Activated CD8-positive, alpha-beta T cell treated with anti-CD3 and anti-CD28 coated beads for 36 hours (primary cell): ENCODE data around the gene RSRC1. TPM values are rescaled to one million over a fixed set of nuclear protein-coding genes. Genes with fewer than 3 reads are reported as not detected.

Experiments
- ATAC-seq: fragments of 200-7000 bp; cut with Tn5 transposase; one replicate; pipeline ENCODE4 v1.10.0; 2021; ENCODE audit warnings: mild to moderate bottlenecking, moderate library complexity
- CTCF ChIA-PET: fragments of 350-600 bp; sonication (Branson Sonifier 250); formaldehyde crosslinking; loops from one replicate; lab custom pipeline; 2021; ENCODE audit warnings: antibody characterized with exemption; lab: Charles Lee
- POLR2A ChIA-PET: fragments of 350-600 bp; sonication (Branson Sonifier 250); formaldehyde crosslinking; loops from one replicate; lab custom pipeline; 2021; ENCODE audit warnings: antibody characterized with exemption; lab: Charles Lee
- DNase-seq: peaks from one replicate; pipeline ENCODE4 v3.0.0-alpha.2; 2020
- H3K27ac Mint-ChIP-seq: one replicate; pipeline ENCODE4 v1.8.0; 2021; ENCODE audit warnings: mild to moderate bottlenecking, mixed read lengths
- H3K27me3 Mint-ChIP-seq: one replicate; pipeline ENCODE4 v1.8.0; 2021; ENCODE audit warnings: mixed read lengths
- H3K36me3 Mint-ChIP-seq: one replicate; pipeline ENCODE4 v1.8.0; 2021; ENCODE audit warnings: low read depth, mixed read lengths
- H3K4me1 Mint-ChIP-seq: one replicate; pipeline ENCODE4 v1.8.0; 2021; ENCODE audit warnings: low read depth, mixed read lengths
- H3K4me3 Mint-ChIP-seq: one replicate; pipeline ENCODE4 v1.8.0; 2021; ENCODE audit warnings: mild to moderate bottlenecking, moderate library complexity, mixed read lengths
- H3K9me3 Mint-ChIP-seq: one replicate; pipeline ENCODE4 v1.8.0; 2021; ENCODE audit warnings: mixed read lengths
- intact Hi-C: fragments of 100-400 bp; cut with micrococcal nuclease; formaldehyde crosslinking; loops from one replicate; pipeline ENCODE4 v1.10.0; 2022
- total RNA-seq, 2 experiments: library from RNA; stranded (reverse); gene quantifications; one replicate each; pipeline ENCODE4 v1.2.3, GENCODE V29; 2021
- TF ChIP-seq, protein P1 (sequence below): fragments of 200-600 bp; IDR thresholded peaks from one replicate; pipeline ENCODE4 v1.8.0; 2022; ENCODE audit warnings: antibody characterized with exemption, mild to moderate bottlenecking

The RSRC1 gene
- total RNA-seq, 2 experiments from 2014 or later, result 37.9 to 44.7 TPM

DNA sequence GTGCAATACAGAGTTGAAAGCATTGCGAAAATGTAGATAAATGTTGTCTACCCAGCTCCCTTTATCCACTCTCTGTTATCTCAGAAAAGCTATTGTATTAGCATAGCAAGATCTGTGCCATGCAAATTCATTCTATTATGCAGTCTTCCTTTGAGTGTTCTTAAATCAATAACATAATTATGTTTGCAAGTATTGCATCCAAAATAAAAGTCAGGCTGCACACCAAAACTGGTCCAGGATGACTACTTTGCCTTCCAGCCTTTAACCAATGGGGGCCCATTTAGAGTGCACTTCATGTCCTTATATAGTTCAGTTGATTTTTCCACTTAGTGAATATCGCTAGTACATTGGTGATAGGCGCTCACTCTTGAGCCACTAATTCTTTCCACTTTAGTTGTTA, 353.7 kb downstream of the RSRC1 start:
- POLR2A ChIA-PET, result no interaction called here
- CTCF ChIA-PET, result no interaction called here
- H3K4me1 Mint-ChIP-seq, result no peaks in the 10 kb centered on the region
- no peak for ATAC-seq
- no peak for DNase-seq
- peaks cover 1% of the 10 kb centered on the region for H3K36me3 Mint-ChIP-seq
- H3K27ac Mint-ChIP-seq, result no peak overlapping the region
- TF ChIP-seq, protein P1, sequence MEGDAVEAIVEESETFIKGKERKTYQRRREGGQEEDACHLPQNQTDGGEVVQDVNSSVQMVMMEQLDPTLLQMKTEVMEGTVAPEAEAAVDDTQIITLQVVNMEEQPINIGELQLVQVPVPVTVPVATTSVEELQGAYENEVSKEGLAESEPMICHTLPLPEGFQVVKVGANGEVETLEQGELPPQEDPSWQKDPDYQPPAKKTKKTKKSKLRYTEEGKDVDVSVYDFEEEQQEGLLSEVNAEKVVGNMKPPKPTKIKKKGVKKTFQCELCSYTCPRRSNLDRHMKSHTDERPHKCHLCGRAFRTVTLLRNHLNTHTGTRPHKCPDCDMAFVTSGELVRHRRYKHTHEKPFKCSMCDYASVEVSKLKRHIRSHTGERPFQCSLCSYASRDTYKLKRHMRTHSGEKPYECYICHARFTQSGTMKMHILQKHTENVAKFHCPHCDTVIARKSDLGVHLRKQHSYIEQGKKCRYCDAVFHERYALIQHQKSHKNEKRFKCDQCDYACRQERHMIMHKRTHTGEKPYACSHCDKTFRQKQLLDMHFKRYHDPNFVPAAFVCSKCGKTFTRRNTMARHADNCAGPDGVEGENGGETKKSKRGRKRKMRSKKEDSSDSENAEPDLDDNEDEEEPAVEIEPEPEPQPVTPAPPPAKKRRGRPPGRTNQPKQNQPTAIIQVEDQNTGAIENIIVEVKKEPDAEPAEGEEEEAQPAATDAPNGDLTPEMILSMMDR, result no peak
- no peaks in the 10 kb centered on the region for H3K27me3 Mint-ChIP-seq
- no peak overlapping the region for H3K4me3 Mint-ChIP-seq
- intact Hi-C loops, result no loop called here
- H3K9me3 Mint-ChIP-seq, result no peaks in the 10 kb centered on the region

DNA sequence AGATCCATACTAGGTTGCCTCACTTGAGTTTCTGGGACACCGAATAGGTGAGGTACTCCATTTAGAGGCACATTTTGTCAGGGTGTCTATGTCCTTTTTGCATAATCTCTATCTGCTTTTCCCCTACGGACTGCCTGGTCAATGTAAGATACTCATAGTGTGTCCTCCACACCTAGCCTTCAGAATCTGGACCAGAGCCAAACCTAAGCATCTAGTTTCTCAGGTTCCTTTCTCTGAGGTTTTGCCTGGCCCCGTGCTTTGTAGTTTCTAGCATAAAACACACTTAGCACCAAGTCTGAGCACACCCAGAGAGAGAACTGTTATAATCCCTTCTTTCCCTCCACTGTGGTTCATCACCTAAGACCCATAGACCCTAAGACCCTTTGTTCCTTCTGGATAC, 355.2 kb downstream of the RSRC1 start:
- peaks cover 1% of the 10 kb centered on the region for H3K36me3 Mint-ChIP-seq
- POLR2A ChIA-PET, result no interaction called here
- no peak overlapping the region for H3K27ac Mint-ChIP-seq
- H3K27me3 Mint-ChIP-seq, result no peaks in the 10 kb centered on the region
- ATAC-seq (no peak), DNase-seq (no peak)
- H3K4me3 Mint-ChIP-seq, result no peak overlapping the region
- CTCF ChIA-PET, result no interaction called here
- TF ChIP-seq, protein P1, result no peak
- intact Hi-C loops, result no loop called here
- H3K4me1 Mint-ChIP-seq, result no peaks in the 10 kb centered on the region
- no peaks in the 10 kb centered on the region for H3K9me3 Mint-ChIP-seq

DNA sequence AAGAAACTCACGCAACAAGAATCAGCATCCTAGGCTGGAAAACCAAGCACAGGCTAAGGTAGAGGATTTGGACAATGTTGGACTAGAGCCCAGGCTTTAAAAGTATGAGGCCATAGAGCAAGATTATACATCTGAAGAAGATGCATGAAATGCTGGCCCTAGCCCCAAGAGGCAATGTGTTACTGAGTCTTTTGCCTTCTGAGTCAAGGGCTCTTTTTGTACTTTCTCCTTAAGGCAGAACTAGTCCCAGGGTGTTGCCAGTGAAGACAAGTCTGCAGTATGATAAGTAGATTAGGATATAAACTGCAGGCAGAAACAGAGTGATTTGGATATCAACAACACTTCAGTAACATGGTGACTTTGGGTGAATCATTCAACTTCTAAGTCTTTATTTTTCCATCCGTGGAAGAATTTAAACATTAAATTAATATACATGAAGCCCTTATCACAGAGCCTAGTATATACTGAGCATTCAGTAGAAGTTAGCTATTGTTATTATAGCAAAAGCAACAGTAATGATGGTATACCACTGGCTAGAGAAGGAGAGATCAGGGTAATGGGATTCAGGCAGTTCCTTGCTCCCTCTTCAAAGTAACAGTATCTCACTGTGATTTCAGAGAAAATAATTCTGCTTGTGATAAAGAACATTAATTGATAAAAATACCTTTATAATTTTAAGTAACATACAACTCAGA, 361.2 kb downstream of the RSRC1 start:
- Mint-ChIP-seq H3K27me3 (no peaks in the 10 kb centered on the region), H3K27ac (no peak overlapping the region), H3K4me3 (no peak overlapping the region), H3K4me1 (no peaks in the 10 kb centered on the region), H3K9me3 (no peaks in the 10 kb centered on the region), H3K36me3 (peaks cover 5% of the 10 kb centered on the region)
- ChIA-PET CTCF (no interaction called here), POLR2A (no interaction called here)
- TF ChIP-seq, protein P1, result no peak
- no peak for DNase-seq
- ATAC-seq, result no peak
- intact Hi-C loops, result no loop called here

DNA sequence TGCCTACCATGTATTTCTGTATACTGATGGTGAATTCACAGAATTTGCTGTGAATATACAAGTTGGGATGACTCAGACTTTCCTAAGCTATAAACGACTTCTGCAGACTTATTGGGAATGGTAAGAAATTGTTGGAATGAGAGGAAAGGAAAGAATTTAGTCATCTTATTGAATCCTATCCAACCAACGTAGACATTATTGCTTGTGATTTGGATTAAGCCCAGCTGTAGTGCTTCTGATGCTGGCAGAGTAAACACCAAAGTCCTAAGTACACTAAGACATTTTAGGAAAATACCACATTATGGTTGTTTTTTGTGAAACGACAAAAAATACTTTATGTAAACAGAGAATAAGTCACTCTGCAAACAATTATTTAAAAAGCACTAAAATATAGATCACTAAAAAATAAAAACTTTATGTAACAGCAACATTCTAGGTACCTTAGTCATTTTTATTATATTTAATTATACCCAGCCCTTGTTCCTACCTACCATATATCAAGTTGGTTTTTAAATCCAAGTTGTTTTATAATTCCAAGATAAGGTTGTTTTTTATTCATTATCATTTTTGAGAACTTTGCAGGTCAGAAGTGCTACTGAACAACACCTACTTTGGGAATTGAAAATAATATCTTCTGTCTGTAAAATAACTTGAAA, 361.9 kb downstream of the RSRC1 start:
- Mint-ChIP-seq H3K27ac (no peak overlapping the region), H3K36me3 (peaks cover 5% of the 10 kb centered on the region), H3K9me3 (no peaks in the 10 kb centered on the region), H3K27me3 (no peaks in the 10 kb centered on the region), H3K4me1 (no peaks in the 10 kb centered on the region), H3K4me3 (no peak overlapping the region)
- ChIA-PET POLR2A (no interaction called here), CTCF (no interaction called here)
- no peak for DNase-seq
- intact Hi-C loops, result no loop called here
- TF ChIP-seq, protein P1, result no peak
- no peak for ATAC-seq

DNA sequence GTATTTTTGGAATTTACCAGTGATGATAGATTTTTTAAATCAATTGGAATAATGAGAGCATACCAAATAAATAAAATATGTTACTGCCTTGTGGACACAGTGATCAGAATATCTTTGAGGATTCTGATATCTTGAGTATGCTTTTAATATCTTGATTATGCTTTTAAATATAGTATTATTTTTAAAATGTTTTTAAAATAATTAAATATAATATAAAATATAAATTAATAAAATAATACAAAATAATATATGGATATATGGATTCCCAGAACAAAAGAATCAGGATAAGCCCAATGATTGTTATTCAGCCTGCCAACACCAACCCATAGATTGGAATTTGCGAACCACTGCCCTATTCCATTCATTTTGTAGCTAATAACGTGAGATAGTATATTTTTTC, 369.2 kb downstream of the RSRC1 start:
- intact Hi-C loops, result no loop called here
- Mint-ChIP-seq H3K9me3 (no peaks in the 10 kb centered on the region), H3K36me3 (no peaks in the 10 kb centered on the region), H3K4me1 (no peaks in the 10 kb centered on the region), H3K4me3 (no peak overlapping the region), H3K27ac (no peak overlapping the region), H3K27me3 (no peaks in the 10 kb centered on the region)
- ChIA-PET CTCF (no interaction called here), POLR2A (no interaction called here)
- TF ChIP-seq, protein P1, result no peak
- no peak for DNase-seq
- ATAC-seq, result no peak
